Measurements from ENCODE around the gene CCNF. TPM values are rescaled to one million over a fixed set of nuclear protein-coding genes. Genes with fewer than 3 reads are reported as not detected.
A peak's percentile ranks its signal among the peaks of the same experiment; 100 is the strongest.
"Not testable (repeated sequence)": the region's sequence is repeated elsewhere in the genome, so short reads cannot be mapped to it uniquely, and the experiment has no call there.

Gene CCNF, protein sequence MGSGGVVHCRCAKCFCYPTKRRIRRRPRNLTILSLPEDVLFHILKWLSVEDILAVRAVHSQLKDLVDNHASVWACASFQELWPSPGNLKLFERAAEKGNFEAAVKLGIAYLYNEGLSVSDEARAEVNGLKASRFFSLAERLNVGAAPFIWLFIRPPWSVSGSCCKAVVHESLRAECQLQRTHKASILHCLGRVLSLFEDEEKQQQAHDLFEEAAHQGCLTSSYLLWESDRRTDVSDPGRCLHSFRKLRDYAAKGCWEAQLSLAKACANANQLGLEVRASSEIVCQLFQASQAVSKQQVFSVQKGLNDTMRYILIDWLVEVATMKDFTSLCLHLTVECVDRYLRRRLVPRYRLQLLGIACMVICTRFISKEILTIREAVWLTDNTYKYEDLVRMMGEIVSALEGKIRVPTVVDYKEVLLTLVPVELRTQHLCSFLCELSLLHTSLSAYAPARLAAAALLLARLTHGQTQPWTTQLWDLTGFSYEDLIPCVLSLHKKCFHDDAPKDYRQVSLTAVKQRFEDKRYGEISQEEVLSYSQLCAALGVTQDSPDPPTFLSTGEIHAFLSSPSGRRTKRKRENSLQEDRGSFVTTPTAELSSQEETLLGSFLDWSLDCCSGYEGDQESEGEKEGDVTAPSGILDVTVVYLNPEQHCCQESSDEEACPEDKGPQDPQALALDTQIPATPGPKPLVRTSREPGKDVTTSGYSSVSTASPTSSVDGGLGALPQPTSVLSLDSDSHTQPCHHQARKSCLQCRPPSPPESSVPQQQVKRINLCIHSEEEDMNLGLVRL
- 53.2 TPM for polyA plus RNA-seq (2012; ENCODE audit: insufficient read depth, insufficient read length)

DNA sequence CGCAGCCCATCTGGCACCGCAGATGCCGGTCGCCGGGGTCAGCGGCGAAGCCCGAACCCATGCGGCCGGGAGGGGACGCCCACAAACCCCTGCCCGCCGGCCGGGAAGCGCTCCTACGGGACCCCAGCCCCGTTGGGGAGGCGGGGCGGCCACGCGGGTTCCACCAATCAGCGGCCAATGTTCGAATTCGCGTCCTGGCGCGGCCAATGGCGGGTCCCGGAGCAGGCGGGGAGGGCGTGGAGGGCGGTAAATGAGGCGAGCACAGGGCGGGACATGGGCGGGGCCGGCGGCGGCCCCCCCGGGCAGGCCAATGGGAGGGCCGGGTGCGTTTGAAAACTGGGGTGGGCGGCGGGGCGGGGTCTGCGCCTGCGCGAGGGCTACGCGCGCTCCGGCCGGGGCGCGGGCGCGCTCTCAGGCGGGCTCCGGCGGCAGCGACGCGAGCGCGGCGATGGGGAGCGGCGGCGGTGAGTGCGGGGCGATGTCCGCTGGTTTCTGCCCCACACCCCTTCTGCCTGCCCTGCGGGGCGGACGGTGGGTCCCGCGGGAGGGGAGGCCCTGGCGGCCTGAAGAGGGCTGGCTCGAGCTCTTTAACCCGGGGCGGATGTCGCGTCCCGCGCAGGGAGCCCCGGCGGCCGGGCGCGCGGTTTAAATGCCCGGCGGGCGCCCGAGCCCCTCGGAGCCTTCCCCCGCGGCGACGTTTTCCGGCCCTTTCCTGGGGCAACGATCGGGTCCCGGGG lies at the start of gene CCNF:
CCNF (plus strand) TSS at position 414 of the 737 bp plus-strand sequence; CDS start at position 449, 35 bp downstream.
- H3K4me3 ChIP-seq (ENCODE audit: low read length) = peak within 1 kb of the TSS; percentile 91
- peak; percentile 92 for DNase-seq (ENCODE audit: low read depth, low spot score)

DNA sequence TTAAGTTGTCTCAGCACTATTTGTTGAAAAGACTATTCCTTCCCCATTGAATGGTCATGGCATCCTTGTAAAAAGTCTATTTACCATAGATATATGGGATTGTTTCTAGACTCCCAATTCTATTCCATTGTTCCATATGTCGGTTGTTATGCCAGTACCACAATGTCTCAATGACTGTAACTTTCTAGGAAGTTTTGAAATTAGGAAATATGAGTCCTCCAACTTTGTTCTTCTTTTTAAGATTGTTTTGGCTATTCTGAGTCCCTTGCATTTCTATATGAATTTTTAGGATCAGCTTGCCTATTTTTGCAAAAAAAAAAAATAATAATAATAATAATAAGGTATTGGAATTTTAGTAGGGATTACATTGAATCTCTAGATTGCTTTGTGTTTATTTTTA lies 45.7 kb upstream of the CCNF start:
- DNase-seq (ENCODE audit: low read depth, low spot score) = no peak
- H3K4me3 ChIP-seq (ENCODE audit: low read length) = no peak overlapping the region

DNA sequence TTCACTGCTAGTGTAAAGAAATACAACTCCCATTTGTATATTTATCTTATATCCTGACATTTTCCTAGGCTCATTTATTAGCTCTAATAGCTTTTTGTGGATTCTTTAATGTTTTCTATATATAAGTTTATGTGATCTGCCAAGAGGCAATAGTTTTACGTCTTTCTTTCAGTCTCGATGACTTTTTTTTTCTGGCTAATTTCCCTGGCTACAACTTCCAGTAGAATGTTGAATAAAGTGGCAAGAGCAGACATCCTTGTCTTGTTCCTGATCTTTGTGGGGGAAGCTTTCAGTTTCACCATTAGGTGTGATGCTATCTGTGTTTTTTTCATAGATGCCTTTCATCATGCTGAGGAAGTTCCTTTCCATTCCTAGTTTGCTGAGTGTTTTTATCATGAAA lies 44.8 kb upstream of the CCNF start:
- DNase-seq (ENCODE audit: low read depth, low spot score) = no peak
- no peak overlapping the region for H3K4me3 ChIP-seq (ENCODE audit: low read length)

DNA sequence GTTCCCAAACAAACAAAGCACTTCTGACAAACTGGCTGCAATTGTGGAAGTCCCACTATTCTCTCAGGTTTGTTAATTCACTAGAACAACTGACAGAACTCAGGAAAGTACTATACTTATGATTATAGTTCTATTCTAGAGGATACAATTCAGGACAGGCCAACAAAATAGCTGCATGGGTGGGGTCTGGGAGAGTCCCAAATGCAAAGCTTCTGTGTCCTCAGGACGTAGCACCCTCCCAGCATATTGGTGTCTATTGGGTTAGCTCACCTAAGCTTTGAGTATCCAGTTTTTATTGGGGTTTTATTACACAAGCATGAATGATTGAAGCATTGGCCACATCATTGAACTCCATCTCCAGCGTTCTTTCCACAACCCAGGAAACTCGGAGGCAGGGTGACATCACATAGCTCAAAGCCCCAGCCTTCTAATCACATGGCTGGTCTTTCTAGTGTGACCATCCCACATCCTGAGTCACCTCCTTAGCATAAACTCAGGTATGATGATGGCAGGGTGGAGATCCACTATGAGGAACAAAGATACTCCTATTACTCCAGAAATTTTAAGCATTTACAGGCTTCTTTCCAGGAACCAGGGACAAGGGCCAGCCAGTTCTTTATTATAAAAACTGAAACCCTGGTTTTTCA lies 43.9 kb upstream of the CCNF start:
- DNase-seq (ENCODE audit: low read depth, low spot score) = no peak
- H3K4me3 ChIP-seq (ENCODE audit: low read length) = no peak overlapping the region

DNA sequence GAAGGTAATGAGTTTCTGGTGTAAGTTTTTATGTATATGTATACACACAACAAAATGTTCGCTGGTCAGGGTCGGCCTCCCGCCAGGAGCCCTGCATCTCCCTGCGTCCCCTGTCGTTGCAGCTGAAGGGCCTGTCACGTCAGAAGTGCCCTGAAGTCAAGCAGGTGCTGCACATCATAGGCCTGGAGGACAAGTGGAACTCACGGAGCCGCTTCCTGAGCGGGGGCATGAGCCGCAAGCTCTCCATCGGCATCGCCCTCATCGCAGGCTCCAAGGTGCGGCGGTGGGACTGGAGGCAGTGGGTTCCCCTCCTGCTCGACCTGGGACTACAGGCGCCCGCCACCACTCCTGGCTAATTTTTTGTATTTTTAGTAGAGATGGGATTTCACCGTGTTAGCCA lies 43.3 kb upstream of the CCNF start:
- not testable (repeated sequence) for H3K4me3 ChIP-seq (ENCODE audit: low read length); DNase-seq (ENCODE audit: low read depth, low spot score)

DNA sequence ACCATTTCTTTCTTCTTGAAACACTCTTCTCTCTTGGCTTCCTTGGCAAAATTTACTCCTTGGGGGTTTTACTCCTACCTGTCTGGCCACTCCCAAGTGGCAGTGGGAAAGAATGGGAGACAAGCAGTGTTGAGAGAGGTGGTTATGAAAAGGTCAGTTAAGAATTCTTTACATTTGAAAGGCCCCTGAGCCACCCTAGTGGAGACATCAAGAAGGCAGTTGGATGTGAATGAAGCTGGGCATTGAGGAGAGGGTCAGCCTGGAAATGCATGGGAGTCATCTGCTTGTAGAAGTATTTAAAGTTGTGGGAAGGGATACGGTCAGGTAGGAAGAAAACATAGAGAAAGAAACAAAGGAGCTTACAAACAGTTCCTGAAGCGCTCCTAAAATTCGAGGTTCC lies 42.3 kb upstream of the CCNF start:
- no peak overlapping the region for H3K4me3 ChIP-seq (ENCODE audit: low read length)
- DNase-seq (ENCODE audit: low read depth, low spot score) = no peak

DNA sequence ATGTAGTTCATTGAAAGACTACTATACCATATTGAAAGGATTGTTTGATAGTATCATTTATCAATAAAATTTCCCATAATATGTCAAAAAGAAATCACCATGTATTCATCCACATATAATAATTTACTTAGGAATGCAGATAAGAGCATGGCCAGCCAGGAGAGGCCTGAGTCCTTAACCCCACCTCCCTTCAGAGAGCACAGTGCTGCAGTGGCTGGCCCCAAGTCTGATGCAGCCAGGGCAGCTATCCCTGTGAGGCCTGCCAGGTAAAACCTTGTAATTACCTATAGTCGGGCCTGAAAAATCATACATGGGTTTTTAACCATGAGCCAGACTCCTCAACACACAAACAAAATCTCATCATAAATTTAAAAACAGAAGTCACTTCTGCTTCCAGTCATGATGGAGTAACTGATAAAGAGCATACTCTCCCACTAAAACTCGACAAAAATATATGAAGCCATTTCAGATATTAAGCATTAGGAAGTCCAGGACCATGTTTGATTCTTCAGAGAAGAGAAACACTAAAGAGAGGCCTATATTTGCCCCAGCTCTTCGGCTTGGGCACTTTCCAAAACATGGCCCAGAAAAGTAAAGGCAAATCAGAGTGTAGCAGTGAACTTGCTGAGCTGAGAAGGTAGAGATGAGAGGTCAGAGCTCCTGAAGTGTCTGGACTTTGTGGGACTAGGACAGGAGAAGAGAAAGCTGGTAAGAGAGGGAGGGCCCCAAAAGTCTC lies 40.9 kb upstream of the CCNF start:
- DNase-seq (ENCODE audit: low read depth, low spot score) = no peak
- no peak overlapping the region for H3K4me3 ChIP-seq (ENCODE audit: low read length)

DNA sequence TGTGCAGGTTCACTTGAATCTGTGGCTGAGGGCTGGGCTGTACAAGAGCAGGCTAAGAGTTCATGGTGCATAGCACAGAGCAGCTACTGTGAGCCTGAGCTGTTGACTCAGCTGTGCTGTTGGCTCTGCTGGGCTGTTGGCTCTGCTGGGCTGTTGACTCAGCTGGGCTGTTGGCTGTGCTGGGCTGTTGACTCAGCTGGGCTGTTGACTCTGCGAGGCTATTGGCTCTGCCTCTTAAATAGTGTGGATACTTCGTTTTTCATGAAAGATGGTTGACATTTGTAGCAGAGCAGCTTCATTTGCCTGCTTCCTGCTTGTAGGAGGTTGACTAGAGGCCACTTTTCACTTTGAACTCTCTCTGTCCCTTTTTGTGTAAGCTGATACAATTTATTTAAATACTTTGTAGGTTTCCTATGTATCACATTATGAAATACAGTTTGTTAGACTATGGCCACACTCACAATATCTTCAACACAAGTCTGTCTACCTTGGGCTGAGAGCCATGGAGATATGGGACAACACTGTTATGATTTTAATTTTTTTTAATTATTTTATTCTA lies 40.3 kb upstream of the CCNF start:
- H3K4me3 ChIP-seq (ENCODE audit: low read length) = no peak overlapping the region
- no peak for DNase-seq (ENCODE audit: low read depth, low spot score)

DNA sequence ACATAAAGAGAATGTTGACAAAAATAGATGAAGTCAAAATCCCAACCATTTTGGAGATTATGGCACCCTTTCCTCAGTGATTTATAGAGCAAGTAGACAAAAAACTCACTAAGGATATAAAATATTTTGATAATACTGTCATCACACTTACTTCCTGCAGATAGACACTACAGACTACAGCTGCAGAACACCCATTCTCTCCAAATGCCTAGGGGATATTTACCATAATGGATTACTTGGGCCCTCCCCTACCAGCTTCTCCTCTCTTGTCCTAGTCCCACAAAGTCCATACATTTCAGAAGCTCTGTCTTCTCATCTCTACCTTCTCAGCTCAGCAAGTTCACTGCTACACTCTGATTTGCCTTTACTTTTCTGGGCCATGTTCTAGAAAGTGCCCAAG lies 37.2 kb upstream of the CCNF start:
- no peak for DNase-seq (ENCODE audit: low read depth, low spot score)
- H3K4me3 ChIP-seq (ENCODE audit: low read length) = no peak overlapping the region

DNA sequence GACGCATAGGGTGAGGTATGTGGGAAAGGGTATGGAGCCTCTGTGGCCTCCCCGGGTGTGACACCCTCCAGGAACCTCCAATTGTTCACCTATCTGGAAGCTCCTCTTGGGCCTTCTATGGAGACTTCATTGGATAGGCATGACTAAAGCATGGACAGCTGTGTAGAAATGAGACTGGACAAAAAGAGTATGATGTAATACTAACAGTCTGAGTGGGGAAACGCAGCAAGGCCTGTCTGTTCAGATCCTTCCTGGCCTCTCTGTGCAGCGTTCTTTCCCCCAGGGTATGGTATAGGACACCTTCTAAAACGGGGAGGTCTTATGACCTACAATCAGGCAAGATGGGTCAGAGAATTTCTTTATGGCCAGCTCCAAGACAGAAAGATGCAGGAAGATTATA lies 30.7 kb upstream of the CCNF start:
- no peak for DNase-seq (ENCODE audit: low read depth, low spot score)
- H3K4me3 ChIP-seq (ENCODE audit: low read length) = no peak overlapping the region

DNA sequence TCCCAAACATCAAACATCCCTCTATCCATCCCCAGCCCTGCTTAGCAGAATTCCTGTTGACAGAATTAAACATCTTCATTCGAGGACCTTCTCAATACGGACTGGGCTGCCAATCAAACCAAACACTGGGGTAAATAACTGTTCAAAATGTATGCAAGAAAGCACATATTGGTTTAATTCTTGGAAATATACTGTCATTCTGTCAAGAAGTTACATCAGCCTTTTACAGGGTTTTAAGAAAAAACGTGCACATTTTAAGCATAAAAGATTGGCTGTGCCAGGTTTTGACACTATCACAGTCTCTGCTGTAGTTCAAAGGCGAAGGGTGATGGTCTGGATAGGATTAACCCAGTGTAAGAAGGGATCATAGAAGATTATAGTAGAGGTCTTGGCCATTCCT lies 25.1 kb upstream of the CCNF start:
- H3K4me3 ChIP-seq (ENCODE audit: low read length) = no peak overlapping the region
- no peak for DNase-seq (ENCODE audit: low read depth, low spot score)

DNA sequence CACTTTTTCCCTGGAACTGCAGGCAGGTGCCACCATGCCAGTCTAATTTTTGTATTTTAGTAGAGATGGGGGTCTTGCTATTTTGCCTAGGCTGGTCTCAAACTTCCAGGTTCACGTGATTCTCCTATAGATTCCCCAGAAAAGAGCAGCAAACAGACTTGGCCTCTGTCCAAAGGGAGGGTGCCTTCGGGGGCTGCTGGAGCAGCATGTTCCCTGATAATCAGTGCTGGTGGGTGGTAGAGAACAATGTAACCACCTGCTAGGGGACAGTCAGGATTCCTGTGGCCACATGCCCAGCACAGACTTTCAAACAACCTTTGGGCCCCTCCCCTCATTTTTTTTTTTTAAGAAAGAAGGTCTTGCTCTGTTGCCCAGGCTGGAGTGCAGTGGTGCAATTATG lies 14.2 kb upstream of the CCNF start:
- H3K4me3 ChIP-seq (ENCODE audit: low read length) = no peak overlapping the region
- DNase-seq (ENCODE audit: low read depth, low spot score) = no peak

DNA sequence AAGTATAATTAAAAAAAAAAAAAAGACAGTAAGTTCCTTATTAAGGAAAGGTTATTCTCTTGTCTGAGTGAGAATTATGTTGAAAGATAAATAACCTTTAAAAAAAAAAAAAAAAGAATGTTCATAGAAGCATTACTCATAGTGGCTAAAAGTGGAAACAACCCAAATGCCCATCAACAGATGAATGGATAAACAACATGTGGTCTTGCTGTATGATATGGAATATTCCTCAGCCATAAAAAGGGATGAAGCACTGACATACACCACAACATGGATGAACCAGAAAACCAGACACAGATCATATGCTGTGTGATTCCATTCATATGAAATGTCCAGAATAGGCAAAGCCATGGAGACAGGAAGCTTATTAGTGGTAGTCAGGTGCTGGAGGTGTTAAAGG lies 9.2 kb upstream of the CCNF start:
- no peak for DNase-seq (ENCODE audit: low read depth, low spot score)
- no peak overlapping the region for H3K4me3 ChIP-seq (ENCODE audit: low read length)

DNA sequence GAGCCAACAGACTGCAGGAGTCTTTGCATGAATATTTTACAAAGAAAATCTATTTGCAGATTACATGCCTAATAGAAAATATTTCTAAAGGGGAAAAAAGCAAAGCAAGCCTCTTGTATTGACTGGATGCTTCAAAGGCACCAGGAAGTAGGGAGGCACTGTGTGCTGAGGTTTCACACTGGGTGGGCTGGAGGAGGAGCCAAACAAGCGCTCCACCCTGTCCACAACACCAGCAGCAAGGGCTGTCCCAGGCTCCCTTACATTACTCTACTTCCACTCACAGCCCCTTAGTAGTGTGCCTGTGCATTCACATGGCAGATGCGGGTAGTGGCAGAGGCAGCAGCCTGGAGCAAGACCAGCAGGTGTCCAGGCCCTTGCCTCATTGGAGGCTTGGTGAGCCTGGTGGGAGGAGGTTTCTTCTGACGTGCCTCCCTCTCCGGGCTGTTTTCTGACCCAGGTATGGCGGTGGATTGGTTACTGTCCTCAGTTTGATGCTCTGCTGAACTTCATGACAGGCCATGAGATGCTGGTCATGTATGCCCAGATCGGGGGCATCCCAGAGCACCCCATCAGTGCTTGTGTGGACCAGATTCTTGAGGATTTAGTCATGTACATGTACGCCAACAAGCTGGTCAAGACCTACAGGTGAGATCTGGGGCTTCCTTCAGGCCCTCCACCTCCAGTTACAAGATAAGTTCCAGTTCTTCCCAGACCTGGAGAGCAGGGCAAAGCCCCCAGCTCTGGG lies 7.0 kb upstream of the CCNF start:
- no peak for DNase-seq (ENCODE audit: low read depth, low spot score)
- H3K4me3 ChIP-seq (ENCODE audit: low read length) = no peak overlapping the region

DNA sequence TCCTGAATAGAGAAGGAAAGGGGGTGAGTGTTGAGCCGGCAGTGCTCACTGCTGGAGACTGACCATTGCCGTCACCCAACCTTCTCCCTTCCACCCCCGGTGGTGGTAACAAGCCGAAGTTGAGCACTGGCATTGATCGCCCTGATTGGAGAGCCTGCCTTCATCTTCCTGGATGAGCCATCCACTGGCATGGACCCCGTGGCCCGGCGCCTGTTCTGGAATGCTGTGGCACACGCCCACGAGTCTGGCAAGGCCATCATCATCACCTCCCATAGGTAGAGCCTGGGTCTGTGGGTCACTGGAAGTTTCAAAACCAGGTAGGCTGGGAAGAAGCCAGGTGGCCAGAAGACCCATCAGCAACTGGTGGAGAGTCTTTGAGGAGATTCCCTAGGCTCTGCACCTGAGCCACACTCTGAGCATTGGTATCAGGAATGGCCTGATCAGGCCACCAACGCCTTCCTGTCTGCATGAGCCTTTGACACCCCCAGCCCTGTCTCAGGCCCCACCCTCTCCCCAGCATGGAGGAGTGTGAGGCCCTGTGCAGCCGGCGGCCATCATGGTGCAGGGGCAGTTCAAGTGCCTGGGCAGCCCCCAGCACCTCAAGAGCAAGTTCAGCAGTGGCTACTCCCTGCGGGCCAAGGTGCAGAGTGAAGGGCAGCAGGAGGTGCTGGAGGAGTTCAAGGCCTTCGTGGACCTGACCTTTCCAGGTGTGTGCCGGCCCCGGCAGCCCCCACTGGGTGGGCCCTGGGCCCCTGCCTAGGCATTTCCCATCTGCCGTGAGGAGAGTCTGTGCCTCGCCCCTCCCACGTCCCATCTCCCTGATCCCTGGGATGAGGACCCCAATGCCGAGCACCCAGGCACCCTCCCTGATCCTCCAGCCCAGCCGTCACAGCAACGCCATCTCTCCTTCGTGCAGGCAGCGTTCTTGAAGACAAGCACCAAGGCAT lies 4.9 kb upstream of the CCNF start:
- no peak overlapping the region for H3K4me3 ChIP-seq (ENCODE audit: low read length)
- DNase-seq (ENCODE audit: low read depth, low spot score) = no peak

DNA sequence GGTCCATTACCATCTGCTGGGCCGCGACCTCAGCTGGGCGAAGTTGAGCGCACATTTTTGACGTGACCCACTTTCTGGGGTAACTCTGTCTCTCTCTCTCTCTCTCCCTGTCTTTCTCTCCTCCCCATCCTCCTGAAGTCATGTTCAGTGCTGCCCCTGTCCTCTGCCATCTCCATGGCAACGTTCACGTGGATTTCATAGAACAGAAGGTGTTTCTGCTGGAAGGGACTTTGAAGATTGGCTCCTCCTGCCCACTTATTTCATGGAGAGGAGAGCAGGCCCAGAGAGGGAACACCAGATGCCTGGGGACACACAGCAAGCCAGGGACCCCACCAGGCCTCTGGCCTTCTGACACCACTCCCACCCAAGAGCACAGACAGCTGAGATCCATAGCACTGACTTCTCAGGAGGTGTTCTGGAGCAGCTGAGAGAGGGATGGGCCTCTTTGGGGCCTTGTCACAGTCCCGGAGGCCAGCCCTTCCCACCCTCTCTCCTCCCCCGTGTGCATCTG lies 4.2 kb upstream of the CCNF start:
- DNase-seq (ENCODE audit: low read depth, low spot score) = no peak
- H3K4me3 ChIP-seq (ENCODE audit: low read length) = no peak overlapping the region

All from Jurkat, Clone E6-1 (cell line).